ENCODE measurements around the gene NR2F1. TPM values are rescaled to one million over a fixed set of nuclear protein-coding genes. Genes with fewer than 3 reads are reported as not detected.

Gene NR2F1
- total RNA-seq, 1 donor from 2014 or later = 42.6 TPM

DNA sequence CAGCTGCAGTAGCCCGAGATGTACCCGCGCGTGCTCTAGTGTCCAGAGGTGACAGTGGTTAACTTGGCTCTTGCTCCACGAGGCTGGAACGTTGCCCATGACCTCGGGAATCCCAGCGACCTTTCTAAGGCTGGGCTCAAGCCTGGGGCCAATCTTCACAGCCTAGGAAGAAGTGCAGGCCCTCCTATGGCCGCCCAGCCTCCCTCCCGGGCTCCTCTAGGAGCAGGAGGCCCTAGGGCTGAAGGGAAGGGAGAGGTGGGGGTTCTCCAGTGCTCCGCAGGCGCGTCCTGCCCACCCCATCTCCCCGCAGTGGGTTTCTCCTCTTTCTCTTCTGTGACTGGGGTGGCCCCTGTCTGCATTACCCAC, 13.3 kb downstream of the NR2F1 start:
- Histone ChIP-seq H3K4me1 (peaks cover 16% of the 10 kb centered on the region), H3K27ac (no peak overlapping the region), H3K4me3 (peak overlapping the region; percentile 14), H3K9me3 (no peaks in the 10 kb centered on the region), H3K27me3 (ENCODE audit: low read depth) (peaks cover 87% of the 10 kb centered on the region), H3K36me3 (no peaks in the 10 kb centered on the region)
- DNase-seq (no peak), ATAC-seq (peak in 1 of 2 donors; percentile 2)
- intact Hi-C loops (cut with DNase I) = no loop called here
- no peak for TF ChIP-seq CTCF (IDR thresholded peaks at IDR 0.05)

GRCh38 chr5:93596676-93597490, 13.9 kb downstream of the NR2F1 start:
- H3K4me1 ChIP-seq = peaks cover 16% of the 10 kb centered on the region

DNA sequence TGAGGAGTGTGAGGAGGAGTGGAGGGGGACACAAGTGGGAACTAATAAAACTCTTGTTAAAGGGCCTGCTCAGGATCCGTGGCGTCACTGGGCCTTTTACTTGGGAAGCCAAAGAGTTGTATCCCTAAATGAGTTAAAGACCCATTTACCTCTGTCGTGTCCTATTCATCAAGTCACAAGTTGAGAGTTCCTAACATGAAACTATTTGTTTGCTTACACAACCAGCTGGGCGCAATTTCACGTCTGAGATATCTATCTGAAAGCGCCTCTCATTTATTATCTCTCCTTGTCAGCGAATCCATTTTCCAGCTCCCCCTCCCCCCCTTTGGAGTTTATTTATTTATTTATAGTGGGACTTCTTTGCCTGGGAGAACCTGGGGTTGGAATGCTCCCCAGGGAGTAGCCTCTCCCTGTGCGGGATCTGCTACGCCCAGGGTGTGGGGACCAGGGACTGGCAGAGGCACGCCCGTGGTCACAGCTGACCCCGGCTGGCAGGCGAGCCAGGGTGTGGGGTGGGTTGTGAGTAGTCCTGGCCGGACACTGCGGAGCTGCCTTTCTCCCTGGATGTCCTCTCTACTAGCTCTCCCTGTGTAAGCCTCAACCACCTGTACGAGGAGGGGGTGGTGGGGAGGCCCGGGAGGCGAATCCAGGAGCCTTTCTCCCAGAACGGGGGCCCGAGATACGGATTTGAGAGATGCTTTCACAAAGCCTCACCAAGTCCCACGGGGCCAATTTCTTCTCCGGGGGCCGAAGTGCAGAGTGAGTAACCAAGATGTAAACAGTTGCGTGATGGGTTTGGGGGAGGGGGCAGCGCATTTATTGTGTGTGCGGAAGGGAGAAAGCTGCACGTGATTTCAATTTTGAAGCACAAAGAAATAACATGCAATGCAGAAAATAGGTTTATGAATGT, 15.3 kb downstream of the NR2F1 start:
- ATAC-seq (no peak), DNase-seq (no peak)
- TF ChIP-seq CTCF (IDR thresholded peaks at IDR 0.05) = no peak
- intact Hi-C loops (cut with DNase I) = no loop called here
- H3K27me3 ChIP-seq (ENCODE audit: low read depth) = peaks cover 100% of the 10 kb centered on the region
- peak overlapping the region; percentile 56 for H3K27ac ChIP-seq
- no peaks in the 10 kb centered on the region for H3K9me3 ChIP-seq
- no peak overlapping the region for H3K4me3 ChIP-seq
- H3K36me3 ChIP-seq = no peaks in the 10 kb centered on the region
- peaks cover 16% of the 10 kb centered on the region for H3K4me1 ChIP-seq

More at GRCh38 chr5:93596676-93597490, 13.9 kb downstream of the NR2F1 start:
- ATAC-seq = peak; percentile 72 to 74
- intact Hi-C loops (cut with DNase I) = no loop called here
- no peaks in the 10 kb centered on the region for H3K36me3 ChIP-seq
- H3K27ac ChIP-seq = no peak overlapping the region
- DNase-seq = peak; percentile 69
- no peaks in the 10 kb centered on the region for H3K9me3 ChIP-seq
- no peak for TF ChIP-seq CTCF (IDR thresholded peaks at IDR 0.05)
- peak overlapping the region; percentile 14 for H3K4me3 ChIP-seq
- peaks cover 93% of the 10 kb centered on the region for H3K27me3 ChIP-seq (ENCODE audit: low read depth)

DNA sequence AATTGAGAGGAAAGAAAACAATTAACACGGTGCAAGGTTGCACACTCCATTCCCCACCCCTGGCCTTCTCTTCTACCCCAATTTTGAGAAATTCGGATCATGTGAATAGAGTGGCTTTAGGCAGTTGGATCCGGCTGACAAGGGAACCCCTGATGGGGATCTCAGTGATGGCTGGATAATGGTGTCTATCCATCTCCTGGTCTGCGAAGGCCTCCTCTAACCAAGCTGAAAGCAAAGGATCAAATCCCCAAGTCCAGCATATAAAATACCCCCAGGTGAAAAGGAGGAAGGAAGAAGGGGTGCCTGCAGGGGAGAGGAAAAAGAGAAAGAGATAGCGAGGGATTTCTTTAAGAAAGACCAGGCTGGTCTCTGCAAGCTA, 16.0 kb downstream of the NR2F1 start:
- peaks cover 100% of the 10 kb centered on the region for H3K27me3 ChIP-seq (ENCODE audit: low read depth)
- no peak for TF ChIP-seq CTCF (IDR thresholded peaks at IDR 0.05)
- H3K9me3 ChIP-seq = no peaks in the 10 kb centered on the region
- intact Hi-C loops (cut with DNase I) = no loop called here
- DNase-seq (no peak), ATAC-seq (no peak)
- peaks cover 16% of the 10 kb centered on the region for H3K4me1 ChIP-seq
- H3K4me3 ChIP-seq = no peak overlapping the region
- no peaks in the 10 kb centered on the region for H3K36me3 ChIP-seq
- H3K27ac ChIP-seq = peak overlapping the region; percentile 2

- H3K4me3 ChIP-seq = no peak overlapping the region
- intact Hi-C loops (cut with DNase I) = loop anchor here (10.0 kb wide), 1 partner anchor 205 kb away; no protein-coding TSS in a partner anchor
- no peaks in the 10 kb centered on the region for H3K9me3 ChIP-seq
- no peak for TF ChIP-seq CTCF (IDR thresholded peaks at IDR 0.05)
- no peaks in the 10 kb centered on the region for H3K36me3 ChIP-seq
- H3K4me1 ChIP-seq = peaks cover 16% of the 10 kb centered on the region
- peaks cover 100% of the 10 kb centered on the region for H3K27me3 ChIP-seq (ENCODE audit: low read depth)
- DNase-seq (no peak), ATAC-seq (no peak)
- H3K27ac ChIP-seq = peak overlapping the region; percentile 2
Measured at GRCh38 chr5:93599399-93600120, 16.5 kb downstream of the NR2F1 start.
